HUDEP-2 (cell line): ENCODE data around the gene COL20A1.

Experiments
- DNase-seq, 76 experiments: peaks; one replicate each; lab custom pipeline; 2025; ENCODE audit not compliant: unreplicated experiment in 76 of 76; lab: John Stamatoyannopoulos, UW

COL20A1 gene

GRCh38 chr20:63292904-63293303 is at the start of gene COL20A1:
COL20A1 (plus strand) TSS chr20:63293186; CDS start chr20:63295108, 1,922 bp downstream.
- no peak for DNase-seq

GRCh38 chr20:63243604-63244247 is 49.3 kb upstream of the COL20A1 start:
- DNase-seq = no peak

GRCh38 chr20:63244468-63244867 is 48.5 kb upstream of the COL20A1 start:
- no peak for DNase-seq

GRCh38 chr20:63246490-63247288 is 46.3 kb upstream of the COL20A1 start:
- DNase-seq = peak in 1 of 76 experiments; percentile 7

GRCh38 chr20:63247671-63248228 is 45.2 kb upstream of the COL20A1 start:
- no peak for DNase-seq

GRCh38 chr20:63248835-63249591 is 44.0 kb upstream of the COL20A1 start:
- DNase-seq = no peak

GRCh38 chr20:63249891-63250290 is 43.1 kb upstream of the COL20A1 start:
- DNase-seq = no peak

- peak in 24 of 76 experiments; percentile 4 to 48 (median 26) for DNase-seq
Measured at GRCh38 chr20:63251350-63251749, 41.6 kb upstream of the COL20A1 start.

- no peak for DNase-seq
Measured at GRCh38 chr20:63252284-63252711, 40.7 kb upstream of the COL20A1 start.

- no peak for DNase-seq
Measured at GRCh38 chr20:63253065-63253437, 39.9 kb upstream of the COL20A1 start.

- DNase-seq = no peak
Measured at GRCh38 chr20:63253438-63254231, 39.4 kb upstream of the COL20A1 start.

- no peak for DNase-seq
Measured at GRCh38 chr20:63254232-63254605, 38.8 kb upstream of the COL20A1 start, which contains the start of gene NKAIN4. NKAIN4 (minus strand) TSS chr20:63254463; CDS start chr20:63254450, 13 bp downstream.

GRCh38 chr20:63254606-63255384 is 38.2 kb upstream of the COL20A1 start:
- DNase-seq = no peak

GRCh38 chr20:63255931-63256704 is 36.9 kb upstream of the COL20A1 start:
- no peak for DNase-seq

- no peak for DNase-seq
Measured at GRCh38 chr20:63256954-63257353, 36.0 kb upstream of the COL20A1 start.

- no peak for DNase-seq
Measured at GRCh38 chr20:63257629-63258028, 35.4 kb upstream of the COL20A1 start.

- no peak for DNase-seq
Measured at GRCh38 chr20:63258781-63259180, 34.2 kb upstream of the COL20A1 start.

- no peak for DNase-seq
Measured at GRCh38 chr20:63259734-63260460, 33.1 kb upstream of the COL20A1 start.
